Measurements from ENCODE around the gene GPX3. TPM values are rescaled to one million over a fixed set of nuclear protein-coding genes. Genes with fewer than 3 reads are reported as not detected.

GPX3 gene
- total RNA-seq, 1 donor from 2014 or later, result 0.18 TPM

Other genes starting within 250 kb of the GPX3 start
- 0.22 TPM in 1 of 2 replicates, not detected in the other for gene SMIM3, start 241.8 kb upstream of the GPX3 start, total RNA-seq
- gene IRGM, start 174.1 kb upstream of the GPX3 start, total RNA-seq, result 0.22 and 0.24 TPM in 2 replicates
- 9.4 and 10.9 TPM in 2 replicates for gene ZNF300, start 115.6 kb upstream of the GPX3 start, total RNA-seq
- gene TNIP1, start 60.4 kb downstream of the GPX3 start, total RNA-seq, result 506 and 512 TPM in 2 replicates
- gene ANXA6, start 137.2 kb downstream of the GPX3 start, total RNA-seq, result 367 and 379 TPM in 2 replicates
- gene CCDC69, start 203.5 kb downstream of the GPX3 start, total RNA-seq, result 98.9 and 109 TPM in 2 replicates
- gene GM2A, start 232.6 kb downstream of the GPX3 start, total RNA-seq, result 51.3 and 53.1 TPM in 2 replicates